NCI-H2196 (cell line): ENCODE measurements around the gene KLHL22.

Experiments
- DNase-seq: peaks from one replicate; lab custom pipeline; 2025; ENCODE audit not compliant: unreplicated experiment; lab: John Stamatoyannopoulos, UW

KLHL22 gene

DNA sequence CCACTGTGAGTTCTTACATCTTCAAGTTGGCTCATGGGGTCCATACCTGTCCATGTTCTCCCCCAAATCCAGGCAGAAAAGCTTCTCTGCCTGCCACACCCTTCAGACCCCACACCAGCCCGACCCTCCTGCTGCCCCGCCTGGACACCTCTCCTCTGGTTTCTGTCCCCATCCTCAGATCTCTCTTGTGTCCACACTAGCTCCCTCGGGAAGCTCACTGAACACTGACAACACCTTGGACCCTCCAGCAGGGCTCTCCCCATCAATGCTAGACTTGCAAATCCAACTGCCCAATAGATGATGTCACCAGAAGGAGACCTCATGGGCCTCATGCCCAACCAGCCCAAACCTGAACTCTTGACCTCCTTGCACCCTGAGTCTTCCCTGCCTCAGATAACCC is 60.8 kb downstream of the KLHL22 start:
- DNase-seq = no peak

DNA sequence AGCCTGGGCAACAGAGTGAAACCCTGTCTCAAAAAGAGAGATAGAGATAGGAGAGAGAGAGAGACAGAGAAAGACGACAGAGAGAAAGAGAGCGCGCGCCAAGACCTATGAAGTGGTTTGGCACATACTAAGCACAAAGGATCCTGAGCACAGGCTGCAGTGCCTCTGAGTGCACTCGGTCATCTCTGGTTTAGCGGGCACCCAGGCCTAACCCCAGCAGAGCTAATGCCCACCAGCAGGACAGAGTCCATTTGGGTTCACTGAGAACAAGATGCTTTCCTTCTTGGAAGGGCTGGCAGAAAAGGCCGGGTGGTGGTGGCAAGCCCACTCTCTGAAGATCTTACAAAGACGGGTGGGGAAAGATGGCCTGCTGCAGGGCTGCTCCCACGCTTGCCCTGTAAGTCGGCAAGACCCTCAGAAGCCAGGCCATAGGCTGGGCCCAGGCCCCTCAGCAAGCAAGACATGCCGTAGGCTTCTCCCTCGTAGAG is 61.3 kb downstream of the KLHL22 start:
- no peak for DNase-seq

DNA sequence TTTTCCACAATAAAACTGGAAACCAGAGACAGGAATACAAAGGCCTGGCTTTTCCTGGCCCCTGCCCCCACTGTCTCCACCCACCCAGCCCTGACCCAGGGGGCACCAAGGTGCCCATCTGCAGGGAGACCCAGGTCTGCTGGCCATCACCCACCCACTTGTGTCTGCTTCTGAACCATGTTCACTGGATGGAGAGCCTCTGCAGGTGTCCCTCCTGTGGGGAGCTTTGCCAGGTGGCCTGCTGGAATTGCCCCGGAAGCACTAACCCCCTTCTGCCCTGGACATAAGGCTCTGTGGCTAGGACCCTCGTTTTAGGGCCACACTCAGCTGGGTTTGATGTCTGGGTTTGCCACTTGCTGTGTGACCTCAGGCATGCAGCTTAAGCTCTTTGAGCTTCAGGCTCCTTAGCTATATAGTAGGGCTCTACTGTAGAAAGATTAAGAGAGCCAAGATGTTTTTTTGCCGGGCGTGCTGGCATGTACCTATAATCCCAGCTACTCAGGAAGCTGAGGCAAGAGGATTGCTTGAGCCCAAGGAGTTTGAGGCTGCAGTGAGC is 61.8 kb downstream of the KLHL22 start:
- no peak for DNase-seq

DNA sequence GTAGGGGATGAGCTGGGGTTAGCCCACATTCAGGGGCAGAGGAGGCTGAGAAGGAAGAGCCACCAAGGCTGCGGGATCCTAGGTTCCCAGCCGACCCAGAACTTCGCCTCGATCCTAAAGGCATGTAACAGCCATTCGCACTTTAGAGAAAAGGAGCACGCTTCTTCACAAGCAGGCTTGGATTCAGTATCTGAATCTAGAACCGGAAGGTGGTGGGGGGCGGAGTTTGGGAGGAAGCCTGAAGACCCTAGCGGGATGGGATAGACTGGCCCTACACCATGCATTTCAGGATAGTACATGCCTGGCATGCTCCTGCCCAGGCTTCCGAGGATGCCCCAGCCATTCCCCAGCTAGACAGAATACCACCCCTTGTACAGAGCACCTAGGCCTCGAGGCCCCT is 62.4 kb downstream of the KLHL22 start:
- DNase-seq = no peak

DNA sequence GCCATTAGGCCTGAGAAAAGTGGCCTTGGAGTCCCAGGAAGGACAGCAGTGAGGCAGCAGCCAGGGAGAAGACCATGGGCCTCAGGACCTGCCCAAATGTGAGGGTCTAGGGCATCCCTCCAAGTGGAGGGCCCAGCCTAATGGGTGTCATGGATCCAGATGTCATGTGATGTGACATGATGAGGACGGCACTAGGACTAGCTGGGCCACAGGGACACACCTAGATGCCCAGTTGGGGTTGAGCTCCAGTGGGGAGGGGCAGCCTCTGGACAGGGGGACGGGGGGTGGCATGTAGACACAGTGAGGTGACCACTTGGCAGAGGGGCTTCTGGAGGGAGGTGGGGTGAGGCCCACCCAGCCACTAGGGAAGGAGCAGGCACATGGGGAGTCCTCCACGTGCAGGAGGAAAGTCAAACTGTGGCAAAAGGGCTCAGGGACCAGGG is 63.3 kb downstream of the KLHL22 start:
- no peak for DNase-seq

DNA sequence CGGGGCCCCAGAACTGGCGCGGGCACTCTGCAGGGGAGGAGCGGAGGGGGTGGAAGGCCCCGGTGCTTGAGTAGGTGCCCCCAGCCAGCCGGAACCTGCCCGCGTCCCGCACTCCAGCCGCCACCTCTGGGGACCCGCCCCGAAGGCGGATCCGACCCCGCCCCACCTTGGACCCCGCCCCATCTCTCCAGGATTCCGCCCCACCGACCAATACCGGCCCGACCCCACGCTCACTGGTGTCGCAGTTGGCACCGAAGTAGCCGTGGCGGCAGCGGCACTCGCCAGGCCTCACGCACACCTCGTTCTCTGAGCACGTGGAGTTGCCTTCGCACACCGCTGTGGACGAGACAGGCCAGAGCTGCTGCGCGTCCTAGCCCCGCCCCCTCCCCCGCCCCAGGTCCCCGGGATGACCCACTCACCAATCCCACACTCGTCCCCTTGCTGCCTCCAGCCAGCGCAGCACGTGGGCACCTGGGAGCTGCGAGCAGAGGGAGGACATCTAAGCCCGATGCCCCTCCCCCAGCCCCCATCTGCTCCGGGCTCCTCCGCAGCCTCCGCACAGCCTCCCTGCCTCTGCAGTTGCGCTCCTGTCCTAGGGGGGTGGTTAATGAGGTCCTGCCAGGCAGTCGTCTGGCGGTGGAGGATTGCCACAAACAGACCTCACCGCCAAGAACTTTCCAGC is 63.9 kb downstream of the KLHL22 start:
- no peak for DNase-seq

DNA sequence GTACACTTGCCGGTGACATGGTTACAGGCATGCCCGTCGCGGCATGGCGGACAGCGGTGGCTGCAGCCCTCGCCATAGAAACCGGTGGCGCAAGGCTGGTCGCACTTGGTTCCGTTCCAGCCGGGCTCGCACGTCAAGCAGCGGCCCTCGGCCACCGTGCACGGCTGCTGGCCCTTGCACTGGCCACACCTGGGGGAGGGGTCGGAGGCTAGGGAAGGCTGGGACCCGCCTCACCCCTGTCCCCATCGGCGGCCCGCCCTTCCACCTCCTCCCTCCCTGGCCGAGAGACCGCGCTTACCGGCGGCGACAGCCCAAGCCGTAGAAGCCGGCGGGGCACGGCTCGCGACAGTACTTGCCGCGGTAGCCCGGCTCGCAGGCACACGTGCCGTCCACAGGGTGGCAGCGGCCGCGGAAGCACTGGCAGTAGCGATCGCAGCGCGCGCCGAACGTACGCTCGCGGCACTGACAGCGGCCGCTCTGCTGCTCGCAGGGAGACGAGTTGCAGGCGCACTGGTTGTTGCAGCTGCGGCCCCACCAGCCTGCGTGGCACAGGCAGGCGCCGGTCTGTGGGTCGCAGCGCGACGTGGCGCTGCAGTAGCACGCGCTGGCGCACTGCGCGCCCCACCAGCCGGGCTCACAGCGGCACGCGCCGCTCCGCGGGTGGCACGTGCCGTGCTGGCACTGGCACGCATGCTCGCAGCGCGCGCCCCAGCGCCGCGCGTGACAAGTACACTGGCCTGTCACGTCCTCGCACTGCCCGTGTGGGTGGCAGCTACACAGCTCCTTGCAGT is 64.7 kb downstream of the KLHL22 start:
- peak; percentile 37 for DNase-seq

DNA sequence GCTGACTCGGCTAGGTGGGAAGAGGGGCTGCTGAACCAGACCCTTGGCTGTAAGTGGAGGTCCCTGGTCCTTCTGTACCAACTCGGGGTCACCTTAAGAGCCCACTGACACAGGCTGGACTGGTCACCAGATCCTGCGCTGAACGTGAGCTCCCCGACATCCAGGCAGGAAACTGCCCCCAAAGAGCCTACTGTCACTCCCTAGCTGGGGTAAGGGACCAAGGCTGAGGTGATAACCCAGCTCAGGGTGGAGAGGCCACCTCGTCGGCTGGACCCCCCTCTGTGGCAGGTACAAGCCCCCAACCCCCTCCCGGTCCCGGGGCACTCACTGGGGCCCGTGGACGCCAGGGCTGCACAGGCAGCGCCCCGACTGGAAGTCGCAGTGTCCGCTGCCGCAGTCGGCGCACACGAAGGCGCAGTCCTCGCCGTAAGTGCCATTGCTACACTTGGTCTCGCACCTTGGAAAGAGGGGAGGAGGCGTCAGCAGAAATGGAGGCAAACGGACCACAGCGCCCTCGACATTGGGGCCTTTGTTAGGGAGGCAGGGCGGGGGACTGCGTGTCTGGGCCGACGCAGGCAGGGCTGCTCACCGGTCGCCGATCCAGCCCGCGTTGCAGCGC is 65.4 kb downstream of the KLHL22 start:
- DNase-seq = no peak

DNA sequence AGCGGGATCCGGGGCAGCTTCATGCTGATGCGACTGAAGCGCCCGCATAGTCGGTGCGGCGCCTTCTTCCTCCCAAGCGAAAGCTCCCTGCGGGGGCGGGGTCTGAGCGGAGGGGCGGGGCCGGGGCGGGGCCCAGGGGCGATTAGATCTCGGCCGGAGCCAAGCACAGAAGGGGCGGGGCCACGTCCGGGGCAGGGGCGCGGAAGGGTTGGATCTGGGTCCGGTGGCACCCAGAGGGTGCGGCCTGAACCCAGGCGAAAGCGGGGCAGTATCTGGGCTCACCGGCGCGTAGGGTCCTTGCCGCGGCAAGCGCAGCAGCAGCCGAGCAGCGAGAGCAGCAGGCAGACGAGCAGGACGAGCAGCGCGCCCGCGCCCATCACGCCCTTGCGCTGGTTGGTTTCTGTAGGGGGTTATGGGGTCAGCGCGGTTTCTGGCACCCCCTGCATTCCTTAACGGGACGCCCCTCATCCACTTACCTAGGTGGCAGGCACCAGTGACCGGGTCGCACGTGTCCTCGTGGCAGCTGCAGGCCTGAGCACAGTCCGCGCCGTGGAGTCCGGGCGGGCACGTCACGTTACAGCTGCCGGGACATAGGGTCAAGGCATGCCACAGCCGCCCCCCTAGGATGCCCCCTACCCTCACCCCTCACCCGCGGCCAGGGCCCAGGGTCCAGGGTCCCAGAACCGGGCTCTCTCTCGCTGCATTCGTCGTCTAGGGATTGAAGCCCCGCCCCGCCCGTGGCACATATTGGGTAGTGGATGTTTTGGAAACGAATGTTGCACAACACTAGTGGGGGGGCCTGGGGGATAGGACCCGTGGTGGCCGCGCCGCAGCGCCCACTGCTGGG is 66.1 kb downstream of the KLHL22 start:
- DNase-seq = no peak

DNA sequence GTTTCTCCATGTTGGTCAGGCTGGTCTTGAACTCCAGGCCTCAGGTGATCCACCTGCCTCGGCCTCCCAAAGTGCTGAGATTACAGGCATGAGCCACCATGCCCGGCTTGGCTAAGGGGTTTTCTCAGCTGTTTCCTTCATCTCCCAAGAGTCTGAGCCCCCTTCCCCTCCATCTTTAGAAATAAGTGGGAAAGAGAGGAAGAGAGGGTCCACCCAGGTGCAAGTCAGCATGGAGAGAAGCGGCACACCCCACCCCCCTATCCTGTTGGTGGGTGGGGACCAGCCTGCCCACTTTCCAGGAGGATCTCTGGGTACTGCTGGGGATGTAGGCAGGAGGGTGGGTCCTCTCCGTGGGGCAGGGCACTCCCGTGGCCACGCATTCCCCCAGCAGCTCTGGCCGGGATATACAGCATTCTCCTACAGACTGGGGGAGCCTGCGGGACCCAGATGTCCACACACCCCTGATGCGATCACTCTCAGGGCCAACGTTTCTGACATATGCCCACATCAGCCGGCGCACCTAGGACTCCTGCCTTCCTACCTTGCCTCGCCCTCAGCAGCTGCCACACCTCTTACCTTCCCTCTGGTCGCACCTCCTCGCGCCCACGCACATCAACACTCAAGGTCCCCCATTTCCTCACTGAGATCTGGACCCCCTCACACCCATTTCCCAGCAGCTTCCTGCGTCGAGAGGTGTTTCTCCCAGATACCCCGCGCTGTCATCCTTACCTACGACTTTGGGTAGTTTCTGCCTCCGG is 66.9 kb downstream of the KLHL22 start:
- DNase-seq = no peak

DNA sequence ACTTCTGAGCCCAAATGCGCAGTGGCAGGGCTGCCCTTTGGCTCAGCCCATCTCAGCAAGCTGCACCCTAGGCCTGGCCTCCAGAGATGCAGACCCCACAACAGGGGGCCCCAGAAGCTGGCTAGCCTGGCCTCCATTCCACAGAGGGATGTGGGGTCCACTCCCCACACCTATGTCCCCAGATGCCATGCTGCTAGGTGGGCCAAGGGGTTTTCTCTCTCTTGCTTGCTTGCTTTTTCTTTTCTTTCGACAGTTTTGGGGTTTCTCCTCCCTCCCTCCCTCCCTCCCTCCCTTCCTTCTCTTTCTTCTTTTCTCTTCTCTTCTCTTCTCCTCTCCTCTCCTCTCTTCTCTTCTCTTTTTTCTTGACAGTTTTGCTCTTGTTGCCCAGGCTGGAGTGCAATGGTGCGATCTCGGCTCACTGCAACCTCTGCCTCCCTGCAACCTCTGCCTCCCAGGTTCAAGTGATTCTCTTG is 67.6 kb downstream of the KLHL22 start:
- DNase-seq = no peak

DNA sequence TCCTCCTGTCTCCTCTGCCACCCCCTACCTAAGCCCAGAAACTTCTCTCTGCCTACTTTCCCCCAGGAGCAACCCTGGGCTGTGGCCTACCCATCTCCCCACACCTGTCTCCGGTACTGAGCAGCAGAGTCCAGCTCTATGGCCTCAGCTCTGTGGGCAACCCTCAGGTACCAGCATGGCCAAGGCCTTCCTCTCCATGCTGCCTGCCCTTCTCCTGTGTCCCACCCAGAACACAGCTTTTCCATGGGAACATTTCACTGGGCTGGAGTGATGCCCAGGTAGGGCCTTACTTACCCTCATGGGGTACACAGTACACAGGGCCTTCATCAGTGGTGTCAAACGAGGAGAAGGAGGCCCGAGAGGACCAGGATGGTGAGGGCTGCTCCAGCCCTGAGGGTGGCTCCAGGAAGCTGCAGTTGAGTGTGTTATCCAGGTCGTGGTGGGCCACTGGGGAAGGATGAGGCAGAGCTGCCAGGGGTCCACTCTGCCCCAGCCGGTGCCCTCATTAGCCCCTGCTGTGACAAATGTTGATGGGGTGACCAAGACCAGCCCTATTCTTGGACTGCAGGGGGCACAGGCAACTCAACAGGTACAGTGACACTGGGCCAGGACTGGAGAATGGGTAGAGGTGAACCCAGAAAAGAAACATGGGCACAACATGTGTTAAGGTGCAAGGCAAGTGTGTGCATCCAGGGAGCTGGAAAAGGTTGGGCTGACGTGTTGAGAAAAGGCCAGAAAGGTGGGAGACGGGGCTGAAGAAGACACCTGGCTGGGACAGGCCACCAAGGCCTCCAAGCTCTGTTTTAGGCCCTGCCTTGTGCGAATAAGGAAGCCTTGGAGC is 68.3 kb downstream of the KLHL22 start:
- DNase-seq = no peak

DNA sequence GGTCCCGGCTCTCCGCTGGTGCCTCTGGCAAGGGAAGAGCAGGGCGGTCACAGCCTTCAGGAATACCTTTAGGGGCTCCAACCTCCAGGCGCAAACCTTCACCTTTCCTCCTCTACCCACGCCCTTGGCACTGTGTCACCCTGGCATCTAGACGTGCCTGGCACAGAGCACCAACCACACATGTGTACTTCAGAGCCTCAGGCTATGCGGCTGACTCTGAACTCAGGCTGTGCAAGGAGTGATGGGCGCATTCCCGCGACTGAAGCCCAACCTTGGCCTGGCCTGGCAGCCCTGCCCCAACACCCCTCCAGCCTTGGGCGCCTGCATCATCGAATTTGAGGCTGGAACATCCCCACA is 69.4 kb downstream of the KLHL22 start:
- DNase-seq = no peak

DNA sequence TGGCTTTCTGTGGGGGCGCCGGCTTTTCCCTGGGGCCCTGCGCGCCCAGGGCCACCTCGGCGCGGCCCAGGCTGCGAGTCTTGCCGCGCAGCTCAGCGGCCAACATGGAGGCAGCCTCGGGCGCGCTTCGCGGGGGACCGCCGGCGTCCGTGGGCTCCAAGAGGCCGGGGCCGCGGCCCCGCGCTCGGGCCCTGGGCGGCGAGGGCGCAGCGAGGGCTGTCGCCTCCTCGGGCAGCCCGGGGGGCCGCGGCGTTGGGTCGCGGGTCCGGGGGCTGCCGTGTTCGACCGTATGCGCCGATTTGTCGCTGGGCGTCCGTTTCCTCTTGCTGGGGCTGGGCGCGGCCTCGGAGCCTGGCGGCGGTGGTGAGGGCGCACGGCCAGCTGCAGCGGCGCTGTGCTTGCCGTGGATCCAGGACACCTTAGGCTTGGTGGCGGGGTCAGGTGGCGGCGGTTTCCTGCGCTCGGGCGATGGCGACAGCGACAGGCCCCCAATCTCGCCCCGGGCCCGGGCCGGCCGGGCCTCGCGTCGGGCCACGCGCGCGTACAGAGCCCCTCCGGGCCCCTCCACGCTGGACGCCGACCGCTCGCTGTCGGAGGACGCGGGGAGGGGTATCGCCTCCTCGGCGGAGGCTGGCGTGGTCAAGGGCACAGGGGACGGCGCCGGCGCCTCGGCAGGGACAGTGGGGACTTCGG is 69.9 kb downstream of the KLHL22 start:
- DNase-seq = no peak

DNA sequence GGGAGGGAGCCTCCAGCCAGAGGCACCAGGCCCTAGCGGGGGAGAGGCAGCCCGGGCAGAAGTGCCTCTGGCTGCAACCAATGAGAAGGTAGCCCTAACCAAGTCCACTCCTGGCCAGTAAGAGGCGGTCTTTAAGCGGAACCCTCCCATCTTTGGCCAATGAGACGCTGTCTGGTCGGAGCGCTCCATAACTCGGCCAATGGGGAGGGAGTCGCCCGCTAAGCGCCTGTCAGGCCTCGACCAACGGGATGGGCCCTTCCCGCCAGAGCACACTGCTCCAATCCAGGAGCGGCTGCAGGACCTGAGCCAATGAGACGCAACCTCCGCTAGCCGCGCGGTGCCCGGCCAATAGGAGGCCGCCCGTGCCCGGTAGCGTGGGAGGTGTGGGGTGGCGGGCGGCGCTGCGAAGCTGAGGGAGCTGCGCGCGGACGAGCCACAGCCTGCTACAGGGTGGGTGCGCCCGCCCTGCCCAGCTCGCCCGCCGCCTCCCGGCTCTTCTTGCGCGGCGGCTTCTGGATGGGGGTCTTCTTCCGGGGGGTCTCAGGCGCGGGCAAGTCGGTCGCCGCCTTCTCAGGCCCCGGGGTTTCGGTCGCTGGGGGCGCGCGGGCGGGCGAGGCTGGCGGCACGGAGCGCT is 70.5 kb downstream of the KLHL22 start:
- DNase-seq = no peak

DNA sequence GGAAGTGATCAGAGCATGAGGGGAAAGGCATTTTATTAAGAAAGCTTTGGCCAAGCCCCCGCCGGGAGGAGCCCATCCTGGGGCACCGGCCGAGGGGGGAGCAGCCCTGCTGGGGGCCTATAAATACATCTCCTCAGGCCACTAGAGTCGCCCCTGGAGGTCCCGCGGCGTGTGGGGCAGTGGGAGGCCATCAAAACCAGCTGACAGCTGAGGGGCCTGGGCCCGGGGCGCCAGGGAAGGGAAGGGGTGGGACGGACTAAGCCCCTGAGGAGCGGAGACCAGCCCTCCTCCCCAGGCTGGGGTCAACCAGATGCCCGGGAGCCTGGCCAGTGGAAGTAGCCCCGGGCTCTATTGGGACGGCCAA is 71.0 kb downstream of the KLHL22 start:
- DNase-seq = no peak

DNA sequence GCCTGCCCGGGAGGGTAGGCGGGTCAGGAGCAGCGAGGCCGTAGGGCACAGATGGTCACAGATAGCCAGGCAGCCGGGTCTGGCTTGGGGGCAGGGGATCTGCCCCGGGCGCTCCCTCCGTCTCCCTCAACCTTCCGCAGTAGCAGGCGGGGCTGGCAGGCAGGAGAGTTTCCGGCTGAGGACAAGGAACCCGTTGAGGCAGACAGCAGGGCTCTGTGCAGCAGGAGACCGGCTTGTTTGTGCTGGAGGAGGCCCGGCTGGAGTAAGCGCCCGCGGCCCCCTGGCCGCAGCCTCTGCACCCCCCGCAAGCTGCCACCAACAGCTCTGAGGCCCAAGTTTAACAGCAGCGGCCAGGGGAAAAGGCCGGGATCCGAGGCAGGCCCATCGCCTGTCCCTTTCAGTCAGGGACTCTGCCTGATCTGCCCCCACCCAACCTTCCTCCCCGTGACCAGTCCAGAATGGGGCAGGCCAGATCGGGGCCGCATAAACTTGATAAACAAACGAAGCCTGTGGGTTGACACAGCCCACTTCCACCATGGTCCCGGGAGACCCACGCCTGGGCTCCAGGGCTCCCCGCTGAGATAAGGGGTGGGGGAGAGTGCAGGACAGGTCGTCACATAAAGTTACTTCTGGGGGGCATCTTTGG is 71.6 kb downstream of the KLHL22 start:
- DNase-seq = no peak
